ENCODE data around the gene FGF22.

FGF22 gene

DNA sequence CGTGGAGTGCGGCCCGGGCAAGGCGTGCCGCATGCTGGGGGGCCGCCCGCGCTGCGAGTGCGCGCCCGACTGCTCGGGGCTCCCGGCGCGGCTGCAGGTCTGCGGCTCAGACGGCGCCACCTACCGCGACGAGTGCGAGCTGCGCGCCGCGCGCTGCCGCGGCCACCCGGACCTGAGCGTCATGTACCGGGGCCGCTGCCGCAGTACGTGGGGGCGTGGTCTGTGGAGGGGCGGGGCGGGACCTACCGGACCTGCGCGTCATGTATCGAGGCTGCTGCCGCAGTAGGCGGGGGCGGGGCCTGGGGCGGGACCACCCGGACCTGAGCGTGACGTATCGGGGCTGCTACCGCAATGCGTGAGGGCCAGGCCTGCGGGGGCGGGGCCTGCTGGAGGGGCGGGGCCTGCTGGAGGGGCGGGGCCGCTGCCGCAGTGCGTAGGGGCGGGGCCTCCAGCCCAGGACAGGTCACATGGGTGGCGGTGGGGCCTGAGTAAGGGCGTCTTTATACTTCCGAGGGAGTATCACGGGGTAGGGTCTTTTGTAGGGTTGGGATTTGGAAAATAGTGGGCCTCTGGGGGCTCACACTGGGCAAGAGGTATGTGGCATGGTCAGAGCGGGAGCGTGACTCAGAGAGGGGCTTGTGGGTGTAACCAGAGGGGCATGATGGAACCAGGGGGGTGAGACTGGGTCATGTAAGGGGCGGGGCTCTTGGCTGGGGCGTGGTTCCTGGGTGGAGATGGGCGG lies 40.8 kb downstream of the FGF22 start:
- DNase-seq (ENCODE audit: low spot score): peak; percentile 100

- DNase-seq (ENCODE audit: low spot score): no peak
Measured at GRCh38 chr19:681029-682019, 41.6 kb downstream of the FGF22 start.

DNA sequence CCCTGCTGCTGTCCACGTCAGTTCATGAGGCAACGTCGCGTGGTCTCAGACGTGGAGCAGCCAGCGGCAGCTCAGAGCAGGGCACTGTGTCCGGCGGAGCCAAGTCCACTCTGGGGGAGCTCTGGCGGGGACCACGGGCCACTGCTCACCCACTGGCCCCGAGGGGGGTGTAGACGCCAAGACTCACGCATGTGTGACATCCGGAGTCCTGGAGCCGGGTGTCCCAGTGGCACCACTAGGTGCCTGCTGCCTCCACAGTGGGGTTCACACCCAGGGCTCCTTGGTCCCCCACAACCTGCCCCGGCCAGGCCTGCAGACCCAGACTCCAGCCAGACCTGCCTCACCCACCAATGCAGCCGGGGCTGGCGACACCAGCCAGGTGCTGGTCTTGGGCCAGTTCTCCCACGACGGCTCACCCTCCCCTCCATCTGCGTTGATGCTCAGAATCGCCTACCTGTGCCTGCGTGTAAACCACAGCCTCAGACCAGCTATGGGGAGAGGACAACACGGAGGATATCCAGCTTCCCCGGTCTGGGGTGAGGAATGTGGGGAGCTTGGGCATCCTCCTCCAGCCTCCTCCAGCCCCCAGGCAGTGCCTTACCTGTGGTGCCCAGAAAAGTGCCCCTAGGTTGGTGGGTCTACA lies 43.1 kb downstream of the FGF22 start:
- no peak for DNase-seq (ENCODE audit: low spot score)

DNA sequence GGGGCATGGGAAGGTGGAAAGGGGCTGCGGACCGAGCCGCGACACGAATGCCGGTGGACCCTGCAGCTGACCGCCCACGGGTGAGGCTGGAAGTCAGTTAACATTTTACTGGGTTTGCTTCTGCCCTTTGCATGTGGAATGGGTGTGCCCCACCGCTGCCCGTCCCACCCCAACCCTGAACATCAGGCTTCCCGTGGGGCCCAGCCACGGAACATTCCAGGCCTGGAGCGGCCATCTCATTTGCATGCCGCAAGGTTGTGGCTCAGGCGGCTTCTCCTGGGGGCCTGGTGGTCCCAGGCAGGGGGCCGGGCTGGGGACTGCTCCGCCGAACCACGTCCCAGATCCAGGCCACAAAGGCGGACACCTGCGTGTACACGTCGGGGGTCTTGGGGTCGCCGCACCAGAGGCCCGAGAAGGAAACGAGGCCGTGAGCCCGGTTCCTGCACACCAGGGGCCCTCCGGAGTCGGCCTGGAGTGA lies 45.8 kb downstream of the FGF22 start:
- DNase-seq (ENCODE audit: low spot score): no peak

DNA sequence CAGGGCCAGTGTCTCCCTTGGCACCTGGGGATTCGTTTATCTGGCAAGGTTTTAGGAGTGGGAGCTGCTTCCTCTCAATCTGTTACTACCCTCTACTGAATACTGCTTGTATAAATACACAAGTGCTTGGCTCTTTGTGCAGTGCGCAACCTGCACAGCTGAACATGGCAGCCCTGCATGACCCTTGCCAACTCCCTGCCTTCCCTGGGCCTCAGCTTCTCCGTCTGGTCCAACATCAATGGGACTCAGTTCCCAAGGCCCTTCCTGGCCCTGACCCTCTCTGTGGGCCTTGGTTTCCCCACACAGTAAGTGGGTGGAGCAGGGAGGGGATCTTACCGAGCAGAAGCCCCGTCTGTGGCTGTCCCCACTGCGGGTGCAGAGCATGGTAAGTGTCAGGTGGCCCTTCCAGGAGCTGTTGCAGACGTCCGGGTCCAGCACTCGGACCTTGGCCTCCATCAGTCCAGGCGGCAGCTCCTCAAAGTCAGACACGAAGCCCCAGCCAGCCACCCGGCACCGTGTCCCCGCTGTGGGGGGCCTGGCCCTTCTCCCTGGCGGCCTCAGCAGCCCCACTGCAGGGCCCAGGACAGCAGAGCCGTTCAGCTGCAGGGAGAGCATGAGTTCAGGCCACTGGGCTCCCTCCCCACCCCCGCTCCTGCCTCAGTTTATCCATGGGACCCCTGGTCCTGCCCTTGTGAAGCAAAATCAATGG lies 47.1 kb downstream of the FGF22 start:
- DNase-seq (ENCODE audit: low spot score): no peak

GRCh38 chr19:687569-688166 lies 48.0 kb downstream of the FGF22 start:
- DNase-seq (ENCODE audit: low spot score): no peak

GRCh38 chr19:688214-688613 lies 48.5 kb downstream of the FGF22 start:
- DNase-seq (ENCODE audit: low spot score): no peak

DNA sequence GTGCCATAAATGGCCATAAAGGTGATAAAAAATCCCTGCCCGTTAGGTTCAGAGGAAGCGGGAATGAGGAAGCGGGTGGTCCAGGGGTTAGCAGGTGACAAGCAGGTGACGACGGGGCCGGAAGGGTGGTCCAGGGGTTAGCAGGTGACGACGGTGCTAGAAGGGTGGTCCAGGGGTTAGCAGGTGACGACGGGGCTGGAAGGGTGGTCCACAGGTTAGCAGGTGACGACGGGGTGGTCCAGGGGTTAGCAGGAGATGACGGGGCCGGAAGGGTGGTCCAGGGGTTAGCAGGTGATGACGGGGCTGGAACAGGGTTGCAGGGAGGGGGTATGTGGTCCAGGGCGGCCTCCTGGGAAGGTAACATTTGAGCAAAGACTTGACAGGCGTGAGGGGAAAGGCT lies 49.3 kb downstream of the FGF22 start:
- DNase-seq (ENCODE audit: low spot score): no peak

DNA sequence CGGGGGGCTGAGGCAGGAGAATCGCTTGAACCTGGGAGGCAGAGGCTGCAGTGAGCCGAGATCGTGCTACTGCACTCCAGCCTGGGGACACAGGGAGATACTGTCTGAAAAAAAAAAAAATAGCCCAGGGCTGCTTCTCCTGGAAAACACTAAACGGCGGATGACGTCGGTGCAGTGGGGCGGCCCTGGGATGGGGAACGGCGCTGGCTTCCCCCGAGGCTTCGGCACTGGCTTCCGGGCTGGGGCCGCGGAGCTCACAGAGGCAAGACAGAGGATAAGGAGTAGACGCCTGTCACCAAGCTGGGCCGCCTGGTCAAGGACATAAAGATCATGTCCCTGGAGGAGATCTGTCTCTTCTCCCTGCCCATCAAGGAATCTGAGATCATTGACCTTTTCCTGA lies 50.5 kb downstream of the FGF22 start:
- no peak for DNase-seq (ENCODE audit: low spot score)

Data from ecto neural progenitor cell (in vitro differentiated cells).